Astrocyte (in vitro differentiated cells and primary cell): ENCODE data around the gene TMEM119. TPM values are rescaled to one million over a fixed set of nuclear protein-coding genes. Genes with fewer than 3 reads are reported as not detected.

ENCODE experiments used
- DNase-seq: peaks from one replicate; pipeline ENCODE4 v3.0.0-alpha.2; 2010; ENCODE audit warnings: low read depth
- FAIRE-seq: peaks from 2 replicates; lab custom pipeline; 2011; peaks lifted over from hg19 to GRCh38; lab: Jason Lieb, UNC
- H2AFZ ChIP-seq: 2 replicates; pipeline ENCODE4 v1.6.0; 2012; ENCODE audit warnings: low read depth, low read length, inconsistent platforms
- H3K27ac ChIP-seq: 2 replicates; pipeline ENCODE4 v1.5.1; 2011; ENCODE audit warnings: low read depth, low read length, inconsistent platforms
- H3K27me3 ChIP-seq: 2 replicates; pipeline ENCODE4 v1.6.0; 2011; ENCODE audit warnings: low read length, inconsistent platforms; ENCODE audit not compliant: insufficient read depth
- H3K36me3 ChIP-seq: 2 replicates; pipeline ENCODE4 v1.5.1; 2011; ENCODE audit warnings: low read length, inconsistent platforms; ENCODE audit not compliant: insufficient read depth
- H3K4me1 ChIP-seq: 2 replicates; pipeline ENCODE4 v1.5.1; 2011; ENCODE audit warnings: low read length, inconsistent platforms; ENCODE audit not compliant: insufficient read depth
- H3K4me2 ChIP-seq: 2 replicates; pipeline ENCODE4 v1.6.0; 2012; ENCODE audit warnings: low read length, inconsistent platforms
- H3K4me3 ChIP-seq: 2 replicates; pipeline ENCODE4 v1.5.1; 2011; ENCODE audit warnings: low read depth, mild to moderate bottlenecking, low read length, inconsistent platforms; ENCODE audit not compliant: insufficient read depth
- H3K79me2 ChIP-seq: 2 replicates; pipeline ENCODE4 v1.6.0; 2012; ENCODE audit warnings: mild to moderate bottlenecking, low read length, inconsistent platforms; ENCODE audit not compliant: insufficient read depth
- H3K9ac ChIP-seq: 2 replicates; pipeline ENCODE4 v1.6.0; 2012; ENCODE audit warnings: mild to moderate bottlenecking, low read length, inconsistent platforms
- H3K9me3 ChIP-seq: 2 replicates; pipeline ENCODE4 v1.5.1; 2012; ENCODE audit warnings: low read depth, mild to moderate bottlenecking, low read length, inconsistent platforms; ENCODE audit not compliant: insufficient read depth
- H4K20me1 ChIP-seq: 2 replicates; pipeline ENCODE4 v1.6.0; 2012; ENCODE audit warnings: low read length, inconsistent platforms; ENCODE audit not compliant: insufficient read depth
- H3K27ac Mint-ChIP-seq: one replicate; pipeline ENCODE4 v1.8.0; 2021; ENCODE audit warnings: mild to moderate bottlenecking, mixed read lengths; ENCODE audit not compliant: unreplicated experiment
- H3K27me3 Mint-ChIP-seq: one replicate; pipeline ENCODE4 v1.8.0; 2021; ENCODE audit warnings: low read depth, mixed read lengths; ENCODE audit not compliant: unreplicated experiment
- H3K36me3 Mint-ChIP-seq: one replicate; pipeline ENCODE4 v1.8.0; 2021; ENCODE audit warnings: low read depth, mixed read lengths; ENCODE audit not compliant: unreplicated experiment
- H3K4me1 Mint-ChIP-seq: one replicate; pipeline ENCODE4 v1.8.0; 2021; ENCODE audit warnings: low read depth, mixed read lengths; ENCODE audit not compliant: unreplicated experiment
- H3K4me3 Mint-ChIP-seq: one replicate; pipeline ENCODE4 v1.8.0; 2021; ENCODE audit warnings: mild to moderate bottlenecking, moderate library complexity, mixed read lengths; ENCODE audit not compliant: unreplicated experiment
- H3K9me3 Mint-ChIP-seq: one replicate; pipeline ENCODE4 v1.8.0; 2021; ENCODE audit warnings: mild to moderate bottlenecking, mixed read lengths; ENCODE audit not compliant: unreplicated experiment
- CTCF ChIP-seq: IDR thresholded peaks from 2 replicates; pipeline ENCODE4 v1.5.1; 2011; ENCODE audit warnings: low read depth, mild to moderate bottlenecking, inconsistent platforms, low read length, moderate library complexity; ENCODE audit not compliant: insufficient read depth
- EZH2 ChIP-seq: IDR thresholded peaks from 2 replicates; pipeline ENCODE4 v1.6.1; 2012; ENCODE audit warnings: mild to moderate bottlenecking, low read length, inconsistent platforms; ENCODE audit not compliant: insufficient read depth
- total RNA-seq: library from RNA; stranded (reverse); gene quantifications from 2 replicates; pipeline ENCODE4 v1.2.1, GENCODE V29; 2021

The TMEM119 gene
- total RNA-seq, 1 donor from 2014 or later, result 0.91 TPM

DNA sequence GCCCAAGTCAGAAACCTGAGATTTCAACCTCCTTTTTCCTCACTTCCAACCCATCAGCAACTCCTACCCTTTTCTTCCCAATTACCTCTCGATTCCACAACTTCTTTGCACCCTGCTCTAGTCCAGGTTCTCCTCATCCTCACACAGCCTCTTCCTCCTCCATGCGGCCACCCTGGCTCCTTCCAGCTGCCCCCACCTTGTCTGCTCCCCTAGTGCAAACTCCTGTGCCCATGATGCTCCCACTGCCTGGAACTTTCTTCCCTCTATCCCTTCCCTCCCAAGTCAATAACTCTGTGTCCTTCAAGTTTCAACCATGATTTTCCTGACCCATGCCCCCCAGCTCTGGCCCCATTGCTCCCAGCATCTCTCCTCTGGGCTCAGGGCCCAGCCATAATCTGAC, 18.5 kb upstream of the TMEM119 start:
- Histone ChIP-seq H3K9ac (no peak overlapping the region), H3K4me1 (peaks cover 21% of the 10 kb centered on the region), H2AFZ (no peak overlapping the region), H4K20me1 (no peaks in the 10 kb centered on the region), H3K4me2 (no peak overlapping the region), H3K27ac (no peak overlapping the region), H3K4me3 (no peak overlapping the region), H3K79me2 (no peaks in the 10 kb centered on the region), H3K27me3 (no peaks in the 10 kb centered on the region), H3K9me3 (peaks cover 4% of the 10 kb centered on the region), H3K36me3 (no peaks in the 10 kb centered on the region)
- no peak overlapping the region for H3K4me3 Mint-ChIP-seq
- H3K27ac Mint-ChIP-seq, result no peak overlapping the region
- no peaks in the 10 kb centered on the region for H3K27me3 Mint-ChIP-seq
- H3K36me3 Mint-ChIP-seq, result peaks cover 6% of the 10 kb centered on the region
- no peak for FAIRE-seq
- no peak for DNase-seq
- no peak for TF ChIP-seq CTCF
- no peak for TF ChIP-seq EZH2
- peaks cover 31% of the 10 kb centered on the region for H3K4me1 Mint-ChIP-seq
- H3K9me3 Mint-ChIP-seq, result peaks cover 5% of the 10 kb centered on the region

DNA sequence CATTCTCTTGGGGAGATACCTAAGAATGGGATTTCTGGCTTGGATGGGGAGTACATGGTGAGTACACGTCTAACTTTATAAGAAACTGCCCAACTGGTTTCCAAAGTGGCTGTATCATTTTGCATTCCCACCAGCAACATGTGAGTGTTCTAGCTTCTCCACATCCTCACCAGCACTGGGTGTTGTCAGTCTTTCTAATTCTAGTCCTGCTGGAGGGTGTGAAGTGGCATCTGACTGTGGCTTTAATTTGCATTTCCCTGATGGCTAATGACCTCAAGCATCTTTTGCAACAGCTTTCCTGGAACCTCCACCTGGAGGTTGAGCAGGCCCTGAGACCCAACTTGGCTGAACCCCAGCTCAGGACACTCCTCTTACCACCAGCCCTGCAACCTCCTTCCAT, 18.0 kb upstream of the TMEM119 start:
- FAIRE-seq, result no peak
- Mint-ChIP-seq H3K27ac (no peak overlapping the region), H3K4me3 (no peak overlapping the region), H3K4me1 (peaks cover 28% of the 10 kb centered on the region), H3K36me3 (peaks cover 6% of the 10 kb centered on the region), H3K27me3 (no peaks in the 10 kb centered on the region), H3K9me3 (peaks cover 5% of the 10 kb centered on the region)
- Histone ChIP-seq H3K9ac (no peak overlapping the region), H3K27ac (no peak overlapping the region), H3K9me3 (peaks cover 4% of the 10 kb centered on the region), H4K20me1 (no peaks in the 10 kb centered on the region), H3K79me2 (no peaks in the 10 kb centered on the region), H3K36me3 (no peaks in the 10 kb centered on the region), H3K27me3 (no peaks in the 10 kb centered on the region), H2AFZ (no peak overlapping the region), H3K4me1 (peaks cover 21% of the 10 kb centered on the region), H3K4me3 (no peak overlapping the region), H3K4me2 (no peak overlapping the region)
- DNase-seq, result no peak
- TF ChIP-seq EZH2 (no peak), CTCF (no peak)

DNA sequence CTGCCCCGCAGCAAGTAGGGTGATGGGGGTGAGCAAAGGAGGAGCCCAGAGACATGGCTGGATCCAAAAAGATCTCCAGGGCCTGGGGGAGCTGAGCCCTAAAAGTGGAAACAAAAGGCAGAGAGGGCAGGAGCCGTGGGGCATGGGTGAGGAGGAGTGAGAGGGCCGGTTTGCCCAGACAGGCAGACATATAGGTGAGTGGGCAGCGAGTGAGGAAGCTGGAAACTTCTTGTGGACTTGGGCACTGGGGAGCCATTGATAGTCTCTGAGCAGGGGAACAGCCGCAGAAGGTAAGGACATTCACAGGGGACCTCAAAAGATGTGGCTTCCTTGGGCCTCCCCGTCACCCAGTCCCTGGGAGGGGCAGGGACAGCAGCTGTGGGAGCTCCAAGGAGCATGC, 16.8 kb upstream of the TMEM119 start:
- Histone ChIP-seq H3K4me3 (no peak overlapping the region), H3K27ac (no peak overlapping the region), H3K9me3 (peaks cover 4% of the 10 kb centered on the region), H3K36me3 (no peaks in the 10 kb centered on the region), H3K9ac (no peak overlapping the region), H3K4me1 (peaks cover 28% of the 10 kb centered on the region), H3K27me3 (no peaks in the 10 kb centered on the region), H2AFZ (no peak overlapping the region), H4K20me1 (no peaks in the 10 kb centered on the region), H3K79me2 (no peaks in the 10 kb centered on the region), H3K4me2 (no peak overlapping the region)
- Mint-ChIP-seq H3K36me3 (peaks cover 6% of the 10 kb centered on the region), H3K4me1 (peaks cover 30% of the 10 kb centered on the region), H3K4me3 (no peak overlapping the region), H3K9me3 (peaks cover 5% of the 10 kb centered on the region), H3K27ac (no peak overlapping the region), H3K27me3 (no peaks in the 10 kb centered on the region)
- TF ChIP-seq CTCF (no peak), EZH2 (no peak)
- FAIRE-seq (no peak), DNase-seq (no peak)
